Stimulated activated CD4-positive, alpha-beta T cell treated with anti-CD3 and anti-CD28 coated beads, TNF-alpha, amount 100 ng/mL, for 1 hour (primary cell): Measurements from ENCODE around the gene ESR2.
A peak's percentile ranks its signal among the peaks of the same experiment; 100 is the strongest.
"Not testable (repeated sequence)": the region's sequence is repeated elsewhere in the genome, so short reads cannot be mapped to it uniquely, and the experiment has no call there.

Source experiments
- DNase-seq, 3 donors: peaks; one replicate each; pipeline ENCODE4 v3.0.0-alpha.2; 2020; ENCODE audit warnings: low read depth in 3 of 3, low spot score in 1 of 3

ESR2 gene

DNA sequence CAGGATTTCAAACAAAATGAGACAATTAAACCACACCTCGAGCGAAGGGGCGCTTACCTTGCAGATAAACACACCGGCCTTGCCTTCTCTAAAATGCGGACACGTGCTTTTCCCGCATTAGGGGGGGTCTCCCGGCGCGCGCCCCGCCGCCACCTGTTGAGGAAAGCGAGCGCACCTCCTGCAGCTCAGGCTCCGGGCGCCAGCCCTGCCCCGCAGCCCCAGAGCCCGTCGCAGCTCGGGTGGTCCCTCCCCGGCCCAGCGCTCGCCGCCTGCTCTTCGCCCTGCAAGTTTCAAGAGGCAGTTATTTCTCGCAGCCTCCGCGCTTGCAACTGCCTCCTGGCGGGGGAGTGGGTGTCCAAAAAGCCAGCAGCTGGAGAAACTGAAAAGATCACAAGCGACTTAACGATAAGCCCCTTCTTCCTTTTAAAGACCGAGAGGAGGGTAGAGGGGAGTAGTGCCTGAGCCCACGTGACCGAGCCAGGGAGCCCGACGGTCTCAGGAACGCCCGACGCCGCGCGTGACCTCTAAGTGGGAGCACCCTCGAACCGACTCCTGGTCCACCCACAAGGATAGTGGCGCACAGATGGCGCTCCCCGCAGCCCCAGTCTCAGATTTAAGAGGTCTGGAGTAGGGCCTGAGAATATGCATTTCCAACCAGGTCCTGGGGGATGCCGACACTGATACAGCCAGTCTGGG is at the start of gene ESR2:
Gene ESR2, minus strand, starts transcription at position 396 of the 696 bp plus-strand sequence. CDS start 11,386 bp downstream, outside the sequence.
- peak in 1 of 3 donors; percentile 10 for DNase-seq

GRCh38 chr14:64340560-64341196 is 46.5 kb upstream of the ESR2 start:
- DNase-seq, result no peak

GRCh38 chr14:64338616-64339316 is 44.6 kb upstream of the ESR2 start:
- DNase-seq, result peak; percentile 57 to 79 (median 60)

GRCh38 chr14:64337888-64338615 is 43.9 kb upstream of the ESR2 start:
- no peak for DNase-seq

GRCh38 chr14:64329149-64329548 is 35.0 kb upstream of the ESR2 start:
- DNase-seq, result no peak

GRCh38 chr14:64326502-64326901 is 32.3 kb upstream of the ESR2 start:
- no peak for DNase-seq

DNA sequence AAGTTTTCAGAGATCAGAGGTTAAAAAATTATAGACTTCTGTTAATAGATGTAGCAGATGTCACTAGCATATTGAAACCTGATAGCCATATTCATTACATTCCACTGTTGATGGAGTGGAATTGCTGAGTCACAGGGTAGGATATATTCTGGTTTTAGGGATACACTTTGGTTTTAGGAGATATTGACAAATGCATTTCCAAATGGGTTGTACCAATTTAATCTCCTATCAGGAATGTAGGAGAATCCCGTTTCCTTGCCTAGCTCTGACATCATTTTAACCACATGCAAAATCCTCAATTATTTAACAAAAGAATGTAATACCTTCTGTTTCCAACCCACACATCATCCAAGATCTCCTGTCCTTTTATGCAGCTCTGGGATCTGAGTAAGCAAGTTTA is 30.7 kb upstream of the ESR2 start:
- DNase-seq, result no peak

GRCh38 chr14:64324461-64324860 is 30.3 kb upstream of the ESR2 start:
- no peak for DNase-seq

- DNase-seq, result not testable (repeated sequence)
Measured at GRCh38 chr14:64320362-64320761, 26.2 kb upstream of the ESR2 start.

- not testable (repeated sequence) for DNase-seq
Measured at GRCh38 chr14:64318695-64319094, 24.5 kb upstream of the ESR2 start.

DNA sequence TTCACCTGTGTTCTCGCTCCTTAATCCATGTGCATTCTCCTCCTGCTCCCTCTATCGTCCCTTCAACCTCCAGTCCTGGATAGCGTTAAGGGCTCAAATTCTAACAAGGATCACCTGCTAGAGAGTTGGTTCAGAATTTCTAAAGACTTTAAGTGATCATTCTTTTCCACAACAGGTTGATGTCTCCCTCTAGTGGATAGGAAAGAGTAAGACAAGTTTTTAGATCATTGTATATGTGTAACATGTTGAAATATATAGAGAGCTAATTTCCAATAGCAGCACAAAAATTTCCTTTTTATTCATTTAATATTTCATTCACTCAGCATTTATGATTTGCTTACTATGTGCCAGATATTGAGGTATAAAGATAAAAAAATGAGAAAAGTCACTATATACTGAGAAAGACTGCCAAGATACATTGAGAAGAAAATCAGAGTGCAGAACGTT is 9.3 kb upstream of the ESR2 start:
- DNase-seq, result no peak

DNA sequence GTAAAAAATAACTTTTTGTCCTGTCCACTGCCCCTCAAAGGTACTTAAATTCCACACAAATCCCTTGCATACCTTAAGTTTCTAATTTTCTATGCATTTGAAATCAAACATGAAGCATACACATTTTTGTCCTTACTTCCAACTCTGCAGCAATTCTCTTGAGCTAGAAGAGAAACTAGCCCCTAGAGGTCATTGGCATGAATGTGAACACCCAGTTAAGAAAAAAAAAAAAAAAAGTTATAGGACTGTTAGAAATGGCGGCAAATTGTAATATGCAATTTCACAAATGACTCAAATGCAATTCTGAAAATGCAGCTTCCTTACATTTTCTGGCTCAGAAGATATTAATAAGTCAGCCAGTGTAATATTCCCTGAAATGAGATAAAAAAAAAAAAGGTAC is 4.6 kb upstream of the ESR2 start:
- no peak for DNase-seq

- no peak for DNase-seq
Measured at GRCh38 chr14:64296561-64296960, 2.4 kb upstream of the ESR2 start.

- DNase-seq, result peak; percentile 35 to 84 (median 50)
Measured at GRCh38 chr14:64294672-64295413, 672 bp upstream of the ESR2 start.

DNA sequence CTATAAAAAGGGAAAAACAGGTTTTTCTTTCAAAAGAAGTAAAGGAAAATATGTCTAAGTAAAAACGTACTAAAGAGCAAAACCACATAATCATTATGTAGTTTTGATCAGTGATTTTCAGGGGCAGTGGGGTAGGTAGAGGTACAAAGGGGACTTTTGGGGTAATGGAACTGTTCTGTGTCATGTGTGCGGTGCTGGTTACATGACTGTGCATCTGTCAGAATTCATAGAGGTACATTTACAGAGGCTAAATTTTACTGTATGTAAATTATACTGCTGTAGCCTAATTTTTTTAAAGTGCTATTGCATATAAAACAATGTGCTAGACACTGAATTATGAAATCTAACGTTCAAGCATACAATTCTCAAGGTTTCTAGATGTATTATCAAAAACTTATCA is 2.0 kb downstream of the ESR2 start:
- DNase-seq, result no peak

- DNase-seq, result no peak
Measured at GRCh38 chr14:64289571-64289970, 4.6 kb downstream of the ESR2 start.

GRCh38 chr14:64281805-64282204 is 12.4 kb downstream of the ESR2 start:
- DNase-seq, result no peak

- DNase-seq, result no peak
Measured at GRCh38 chr14:64279704-64280668, 14.2 kb downstream of the ESR2 start.

- no peak for DNase-seq
Measured at GRCh38 chr14:64278458-64278857, 15.7 kb downstream of the ESR2 start.

DNA sequence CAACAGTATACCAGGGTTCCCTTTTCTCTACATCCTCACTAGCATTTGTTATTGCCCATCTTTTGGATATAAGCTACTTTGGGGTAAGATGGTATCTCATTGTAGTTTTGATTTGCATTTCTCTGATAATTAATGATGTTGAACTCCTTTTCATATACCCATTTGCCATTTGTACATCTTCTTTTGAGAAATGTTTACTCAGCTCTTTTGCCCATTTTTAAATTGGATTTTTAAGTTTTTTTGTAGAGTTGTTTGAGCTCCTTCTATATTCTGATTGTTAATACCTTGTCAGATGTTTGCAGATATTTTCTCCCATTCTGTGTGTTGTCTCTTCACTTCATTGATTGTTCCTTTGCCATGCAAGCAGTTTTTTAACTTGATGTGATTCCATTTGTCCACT is 22.2 kb downstream of the ESR2 start:
- DNase-seq, result no peak
